NOMO-1 treated with DMSO at 0.1 percent for 48 hours (cell line): Measurements from ENCODE around the gene KCNIP4.
A peak's percentile ranks its signal among the peaks of the same experiment; 100 is the strongest.

ENCODE experiments used
- DNase-seq: peaks from one replicate; lab custom pipeline; 2025; ENCODE audit not compliant: unreplicated experiment; lab: John Stamatoyannopoulos, UW

Gene KCNIP4

GRCh38 chr4:21001490-21001889, 947.1 kb downstream of the KCNIP4 start:
- peak; percentile 63 for DNase-seq

GRCh38 chr4:20997886-20998285, 950.7 kb downstream of the KCNIP4 start:
- DNase-seq: no peak

- no peak for DNase-seq
Observed at GRCh38 chr4:20995610-20996009, 953.0 kb downstream of the KCNIP4 start.

- no peak for DNase-seq
Observed at GRCh38 chr4:20995015-20995414, 953.6 kb downstream of the KCNIP4 start.

GRCh38 chr4:20992002-20992401, 956.6 kb downstream of the KCNIP4 start:
- DNase-seq: peak; percentile 85

GRCh38 chr4:20987191-20987590, 961.4 kb downstream of the KCNIP4 start:
- no peak for DNase-seq

GRCh38 chr4:20984576-20984836, 964.1 kb downstream of the KCNIP4 start:
- no peak for DNase-seq

GRCh38 chr4:20983763-20984575, 964.6 kb downstream of the KCNIP4 start:
- no peak for DNase-seq

- no peak for DNase-seq
Observed at GRCh38 chr4:20982544-20982943, 966.0 kb downstream of the KCNIP4 start.

- DNase-seq: no peak
Observed at GRCh38 chr4:20960291-20960690, 988.3 kb downstream of the KCNIP4 start.

GRCh38 chr4:20954541-20954940, 994.0 kb downstream of the KCNIP4 start:
- no peak for DNase-seq

- DNase-seq: no peak
Observed at GRCh38 chr4:20944961-20945360, 1003.6 kb downstream of the KCNIP4 start.

GRCh38 chr4:20944451-20944850, 1004.1 kb downstream of the KCNIP4 start:
- DNase-seq: no peak

- DNase-seq: no peak
Observed at GRCh38 chr4:20938204-20938603, 1010.4 kb downstream of the KCNIP4 start.

GRCh38 chr4:20926529-20926928, 1022.0 kb downstream of the KCNIP4 start:
- no peak for DNase-seq

GRCh38 chr4:20925176-20925575, 1023.4 kb downstream of the KCNIP4 start:
- DNase-seq: no peak

GRCh38 chr4:20922962-20923361, 1025.6 kb downstream of the KCNIP4 start:
- DNase-seq: no peak

GRCh38 chr4:20916106-20916505, 1032.5 kb downstream of the KCNIP4 start:
- no peak for DNase-seq

- DNase-seq: no peak
Observed at GRCh38 chr4:20904966-20905365, 1043.6 kb downstream of the KCNIP4 start.

- no peak for DNase-seq
Observed at GRCh38 chr4:20901851-20902250, 1046.7 kb downstream of the KCNIP4 start.

GRCh38 chr4:20899591-20899990, 1049.0 kb downstream of the KCNIP4 start:
- DNase-seq: no peak

- DNase-seq: no peak
Observed at GRCh38 chr4:20895988-20896387, 1052.6 kb downstream of the KCNIP4 start.

GRCh38 chr4:20895208-20895607, 1053.4 kb downstream of the KCNIP4 start:
- no peak for DNase-seq
